HG03025 (cell line): ENCODE measurements around the gene SLC25A24.
A peak's percentile ranks its signal among the peaks of the same experiment; 100 is the strongest.
"Not testable (repeated sequence)": the region's sequence is repeated elsewhere in the genome, so short reads cannot be mapped to it uniquely, and the experiment has no call there.

Experiments used
- ATAC-seq: cut with Tn5 transposase; IDR thresholded peaks from one replicate; pipeline ENCODE4 v1.9.1; 2021; ENCODE audit warnings: mild to moderate bottlenecking, moderate library complexity; ENCODE audit not compliant: unreplicated experiment, low FRiP score

The SLC25A24 gene

GRCh38 chr1:108141621-108142020 lies 58.5 kb downstream of the SLC25A24 start:
- no peak for ATAC-seq

GRCh38 chr1:108140936-108141335 lies 59.2 kb downstream of the SLC25A24 start:
- no peak for ATAC-seq

- no peak for ATAC-seq
Measured at GRCh38 chr1:108140177-108140576, 60.0 kb downstream of the SLC25A24 start.

- ATAC-seq: not testable (repeated sequence)
Measured at GRCh38 chr1:108139555-108139954, 60.6 kb downstream of the SLC25A24 start.

GRCh38 chr1:108133148-108133547 lies 67.0 kb downstream of the SLC25A24 start:
- ATAC-seq: not testable (repeated sequence)

- ATAC-seq: not testable (repeated sequence)
Measured at GRCh38 chr1:108132367-108132766, 67.8 kb downstream of the SLC25A24 start.

- ATAC-seq: not testable (repeated sequence)
Measured at GRCh38 chr1:108131281-108131680, 68.9 kb downstream of the SLC25A24 start.

GRCh38 chr1:108130794-108131193 lies 69.3 kb downstream of the SLC25A24 start:
- ATAC-seq: no peak

GRCh38 chr1:108129999-108130398 lies 70.1 kb downstream of the SLC25A24 start:
- no peak for ATAC-seq

- peak; percentile 84 for ATAC-seq
Measured at GRCh38 chr1:108125312-108126138, 74.6 kb downstream of the SLC25A24 start.

GRCh38 chr1:108124622-108125311 lies 75.4 kb downstream of the SLC25A24 start:
- ATAC-seq: no peak

- ATAC-seq: no peak
Measured at GRCh38 chr1:108124023-108124422, 76.1 kb downstream of the SLC25A24 start.

- no peak for ATAC-seq
Measured at GRCh38 chr1:108121358-108122143, 78.6 kb downstream of the SLC25A24 start.

- no peak for ATAC-seq
Measured at GRCh38 chr1:108120163-108120562, 80.0 kb downstream of the SLC25A24 start.

- ATAC-seq: no peak
Measured at GRCh38 chr1:108119500-108119899, 80.6 kb downstream of the SLC25A24 start.

- ATAC-seq: no peak
Measured at GRCh38 chr1:108117945-108118902, 81.9 kb downstream of the SLC25A24 start.

- ATAC-seq: no peak
Measured at GRCh38 chr1:108117237-108117636, 82.9 kb downstream of the SLC25A24 start.

- no peak for ATAC-seq
Measured at GRCh38 chr1:108114033-108114599, 86.0 kb downstream of the SLC25A24 start.

- no peak for ATAC-seq
Measured at GRCh38 chr1:108113496-108113895, 86.6 kb downstream of the SLC25A24 start.
